Stimulated activated CD4-positive, alpha-beta T cell treated with anti-CD3 and anti-CD28 coated beads, Interleukin-12 subunit alpha, Interleukin-12 subunit beta, amount 100 ng/mL, for 24 hours (primary cell): Measurements from ENCODE around the gene EIF4E1B.

ENCODE experiments used
- DNase-seq, 2 experiments: peaks; one replicate each; pipeline ENCODE4 v3.0.0-alpha.2; 2020; ENCODE audit warnings: low read depth in 2 of 2

The EIF4E1B gene

DNA sequence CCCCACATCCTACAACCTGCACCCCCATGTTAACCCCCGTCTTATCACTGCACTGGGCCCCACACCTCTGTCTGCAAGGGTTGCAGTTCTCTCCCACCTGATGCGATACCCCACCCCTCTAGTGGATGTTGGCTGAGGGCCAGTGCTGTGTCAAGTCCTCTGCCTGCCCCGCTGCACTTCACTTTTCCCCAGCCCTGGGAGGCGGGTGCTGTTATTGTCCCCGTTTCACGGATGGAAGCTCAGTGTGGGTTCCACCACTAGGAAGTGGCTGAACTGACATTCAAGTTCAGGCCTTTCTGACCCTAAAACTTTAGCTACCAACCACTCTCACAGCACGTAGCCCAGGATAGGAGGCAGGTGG lies 3.6 kb upstream of the EIF4E1B start:
- DNase-seq = no peak

DNA sequence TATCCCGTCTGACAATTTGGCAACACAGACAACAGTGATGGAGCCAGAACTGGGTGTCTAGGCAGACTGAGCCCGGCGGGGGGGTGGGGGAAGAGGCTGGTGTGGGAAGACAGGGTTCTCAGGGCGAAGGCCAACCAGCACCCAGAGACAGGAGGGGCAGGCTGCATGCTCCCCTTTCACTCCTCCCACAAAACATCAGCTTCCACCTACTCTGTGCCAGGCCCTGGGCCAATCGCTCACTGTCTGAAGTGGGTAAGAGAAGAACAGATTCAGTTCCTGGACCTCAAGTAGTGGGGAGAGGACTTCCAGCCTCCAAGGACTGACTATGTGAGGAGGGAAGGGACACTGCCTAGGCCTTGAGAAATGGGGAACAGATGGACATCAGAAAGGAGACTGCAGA lies 2.9 kb upstream of the EIF4E1B start:
- DNase-seq = no peak

GRCh38 chr5:176628406-176629228 lies 1.9 kb upstream of the EIF4E1B start:
- DNase-seq = no peak

GRCh38 chr5:176629317-176629852 lies 1.1 kb upstream of the EIF4E1B start:
- DNase-seq = no peak

DNA sequence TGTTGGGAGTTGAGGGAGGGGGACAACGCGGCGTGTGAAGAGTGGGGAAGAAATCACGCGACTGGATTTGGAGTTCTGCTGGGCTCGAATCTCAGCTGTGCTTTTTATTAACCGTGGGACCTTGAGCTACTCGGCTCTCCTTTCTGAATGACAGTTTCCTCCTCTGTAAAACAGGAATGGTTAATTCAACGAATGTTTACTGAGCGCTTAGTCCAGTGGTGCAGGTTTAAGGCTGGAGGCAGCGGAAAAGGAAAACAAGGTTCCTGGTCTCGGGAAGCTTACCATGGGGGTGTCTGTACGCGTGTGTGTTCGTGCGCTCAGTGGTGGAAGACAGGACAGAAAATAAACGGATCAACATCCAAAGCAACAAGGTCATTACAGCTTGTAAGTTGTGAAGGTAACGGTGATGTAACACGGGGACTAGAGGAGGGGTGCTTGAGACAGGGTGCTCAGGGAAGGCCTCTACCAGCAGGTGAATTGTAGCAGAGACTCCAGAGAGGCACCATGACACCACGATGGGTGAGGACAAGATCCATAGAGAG lies 277 bp downstream of the EIF4E1B start:
- DNase-seq = no peak

GRCh38 chr5:176631383-176632200 lies 1.1 kb downstream of the EIF4E1B start:
- DNase-seq = no peak

GRCh38 chr5:176632745-176633144 lies 2.3 kb downstream of the EIF4E1B start:
- DNase-seq = no peak

DNA sequence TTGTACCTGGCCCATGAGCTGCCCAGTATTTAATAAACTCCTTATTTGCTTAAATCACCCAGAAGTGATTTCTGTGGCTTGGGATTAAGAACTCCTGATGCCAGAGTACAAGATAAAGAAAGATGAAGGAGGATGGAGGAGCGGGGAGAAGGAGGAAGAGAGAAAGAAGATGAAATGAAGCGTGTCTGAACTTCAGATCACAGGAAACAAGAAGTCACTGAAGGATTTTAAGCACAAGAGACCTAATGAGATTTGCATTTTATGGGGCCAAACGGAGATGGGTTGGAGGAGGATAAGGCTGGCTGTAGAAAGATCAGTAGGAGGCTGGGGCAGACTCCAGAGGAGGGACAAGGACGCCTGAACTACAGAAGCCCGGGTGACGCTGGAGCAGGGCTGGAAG lies 3.1 kb downstream of the EIF4E1B start:
- DNase-seq = no peak

GRCh38 chr5:176636426-176636825 lies 6.0 kb downstream of the EIF4E1B start:
- no peak for DNase-seq

GRCh38 chr5:176637556-176637955 lies 7.1 kb downstream of the EIF4E1B start:
- DNase-seq = no peak

DNA sequence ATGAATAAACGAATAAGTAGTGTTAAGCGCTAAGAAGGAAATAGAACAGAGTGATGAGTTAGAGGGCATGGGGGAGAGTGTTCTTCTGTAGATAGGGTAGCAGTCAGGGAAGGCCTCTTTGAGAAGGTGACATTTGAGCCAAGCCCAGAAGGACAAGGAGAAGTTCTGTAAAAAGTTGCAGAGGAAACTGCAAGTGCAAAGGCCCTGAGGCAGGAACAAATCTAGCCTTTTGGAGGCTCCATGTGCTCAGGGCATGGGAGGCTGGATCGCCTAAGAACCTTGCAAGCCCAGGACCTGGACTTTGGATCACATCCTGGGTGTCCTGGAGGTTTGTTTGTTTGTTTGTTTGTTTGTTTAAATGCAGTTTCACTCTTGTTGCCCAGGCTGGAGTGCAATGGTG lies 8.0 kb downstream of the EIF4E1B start:
- no peak for DNase-seq

GRCh38 chr5:176639208-176639607 lies 8.7 kb downstream of the EIF4E1B start:
- DNase-seq = no peak

DNA sequence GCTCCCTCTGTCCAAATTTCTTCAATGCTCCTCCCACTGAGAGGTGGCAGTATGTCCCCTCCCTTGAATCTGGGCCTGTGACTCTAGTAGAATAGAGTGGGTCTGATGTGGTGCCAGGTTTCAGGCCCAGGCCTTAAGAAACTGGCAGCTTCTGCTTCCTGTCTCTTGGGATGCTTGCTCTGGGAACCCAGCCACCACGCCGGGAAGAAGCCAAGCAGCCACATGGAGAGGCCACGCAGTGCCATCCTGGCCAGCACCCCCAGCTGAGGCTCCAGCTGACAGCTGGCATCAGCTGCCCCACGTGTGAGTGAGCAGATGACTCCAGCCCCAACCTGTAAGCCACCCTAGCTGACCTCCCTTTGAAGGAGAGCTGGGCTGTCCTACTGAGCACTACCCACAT lies 9.5 kb downstream of the EIF4E1B start:
- DNase-seq = no peak

GRCh38 chr5:176640616-176641015 lies 10.1 kb downstream of the EIF4E1B start:
- no peak for DNase-seq

GRCh38 chr5:176642675-176643490 lies 12.4 kb downstream of the EIF4E1B start:
- no peak for DNase-seq

GRCh38 chr5:176643491-176644219 lies 13.2 kb downstream of the EIF4E1B start:
- no peak for DNase-seq

DNA sequence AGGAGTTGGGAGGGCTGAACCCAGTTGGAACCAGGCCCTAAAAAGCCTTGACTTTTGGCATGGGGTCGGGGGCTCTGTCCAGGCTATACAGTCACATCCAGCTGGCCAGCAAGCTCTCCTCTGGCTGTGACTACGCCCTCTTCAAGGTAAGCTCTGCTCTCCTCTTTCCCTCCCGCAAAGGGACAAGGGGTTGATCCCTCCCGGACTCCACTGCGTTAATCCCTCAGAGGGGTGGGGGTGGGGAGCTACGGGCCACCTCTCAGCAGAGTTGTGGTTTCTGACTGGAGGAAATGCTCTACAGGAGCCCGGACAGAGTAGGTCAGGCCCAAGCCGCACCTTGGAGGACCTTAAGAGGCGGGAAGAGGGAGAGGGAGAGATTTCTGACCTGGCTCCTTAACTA lies 13.8 kb downstream of the EIF4E1B start:
- no peak for DNase-seq

DNA sequence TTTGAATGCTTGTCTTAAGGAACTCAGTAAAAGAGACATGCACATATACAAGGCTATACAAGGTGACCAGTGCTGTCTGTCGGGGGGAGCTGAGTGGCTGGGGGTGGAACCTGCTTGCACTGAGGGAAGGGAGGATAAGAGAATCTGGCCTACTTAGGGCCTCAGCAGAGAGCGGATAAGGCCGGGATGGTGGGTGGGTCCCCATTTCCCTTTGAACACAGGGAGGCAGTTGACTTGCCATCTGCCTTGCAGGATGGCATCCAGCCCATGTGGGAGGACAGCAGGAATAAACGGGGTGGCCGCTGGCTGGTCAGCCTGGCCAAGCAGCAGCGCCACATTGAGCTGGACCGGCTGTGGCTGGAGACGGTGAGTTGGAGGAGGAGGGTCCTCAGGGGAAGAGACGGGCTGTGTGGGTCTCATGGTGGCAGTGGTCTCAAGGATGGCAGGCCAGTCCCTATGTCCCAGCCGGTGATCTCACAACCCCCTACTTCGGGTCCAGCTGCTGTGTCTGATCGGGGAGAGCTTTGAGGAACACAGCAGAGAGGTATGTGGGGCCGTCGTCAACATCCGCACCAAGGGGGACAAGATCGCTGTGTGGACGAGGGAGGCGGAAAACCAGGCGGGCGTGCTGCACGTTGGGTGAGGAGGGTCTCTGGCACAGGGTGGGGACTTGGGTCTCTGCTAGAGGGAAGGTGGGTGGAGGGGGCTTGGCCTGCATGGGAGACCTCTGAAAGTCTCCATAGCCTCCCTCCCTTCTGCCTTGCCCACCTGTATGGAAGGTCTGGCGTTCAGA lies 14.6 kb downstream of the EIF4E1B start:
- DNase-seq = no peak

GRCh38 chr5:176646049-176646706 lies 15.7 kb downstream of the EIF4E1B start:
- no peak for DNase-seq

DNA sequence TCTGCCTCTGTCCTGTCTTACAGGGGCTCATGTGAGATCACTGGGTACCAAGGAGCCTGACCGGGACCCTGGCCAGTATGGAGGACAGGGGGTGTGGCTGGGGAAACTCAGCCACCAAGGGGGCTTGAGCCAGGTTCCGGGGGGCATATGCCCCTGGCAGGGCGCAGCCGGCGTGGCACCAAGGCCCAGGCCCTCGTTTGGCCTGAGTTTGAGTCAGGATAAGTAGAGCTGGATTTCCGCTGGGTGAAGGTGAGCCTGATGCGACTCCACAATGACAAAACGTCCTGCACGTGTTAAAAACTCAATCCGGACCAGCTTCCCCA lies 16.2 kb downstream of the EIF4E1B start:
- no peak for DNase-seq
